DOHH2 (cell line): ENCODE results near the gene TSPAN11.

Experiments used
- H3F3A ChIP-seq: fragments of 200-600 bp; sonication (generic), shearing (Covaris generic); 2 replicates; pipeline ENCODE4 v1.6.0; 2016; ENCODE audit warnings: antibody characterized with exemption, mild to moderate bottlenecking; ENCODE audit not compliant: control insufficient read depth, insufficient read depth
- H3K27ac ChIP-seq: fragments of 200-600 bp; sonication (generic); 2 replicates; pipeline ENCODE4 v1.5.1; 2014; ENCODE audit warnings: low read depth, mild to moderate bottlenecking, low read length, moderate library complexity
- H3K27me3 ChIP-seq: fragments of 200-600 bp; sonication (generic); 2 replicates; pipeline ENCODE4 v1.6.1; 2014; ENCODE audit warnings: mild to moderate bottlenecking, low read length, mixed read lengths; ENCODE audit not compliant: control insufficient read depth
- H3K36me3 ChIP-seq: fragments of 200-600 bp; sonication (generic); 2 replicates; pipeline ENCODE4 v1.6.1; 2014; ENCODE audit warnings: mild to moderate bottlenecking, low read length, moderate library complexity, mixed read lengths; ENCODE audit not compliant: control insufficient read depth
- H3K4me1 ChIP-seq: fragments of 200-600 bp; sonication (generic); 2 replicates; pipeline ENCODE4 v1.6.1; 2014; ENCODE audit warnings: mild to moderate bottlenecking, low read length, mixed read lengths; ENCODE audit not compliant: control insufficient read depth
- H3K4me2 ChIP-seq: fragments of 200-600 bp; sonication (generic); 2 replicates; pipeline ENCODE4 v1.6.0; 2014; ENCODE audit warnings: mild to moderate bottlenecking, low read length, moderate library complexity
- H3K4me3 ChIP-seq: fragments of 200-600 bp; sonication (generic); 2 replicates; pipeline ENCODE4 v1.5.1; 2014; ENCODE audit warnings: mild to moderate bottlenecking, low read length, mixed read lengths
- H3K79me2 ChIP-seq: fragments of 200-600 bp; sonication (generic); 2 replicates; pipeline ENCODE4 v1.6.1; 2014; ENCODE audit warnings: mild to moderate bottlenecking, low read length, mixed read lengths; ENCODE audit not compliant: control insufficient read depth
- H3K9me2 ChIP-seq: fragments of 200-600 bp; sonication (generic); replicated peaks from 2 replicates; pipeline ENCODE4 v1.6.1; 2014; ENCODE audit warnings: mild to moderate bottlenecking, low read length, mixed read lengths; ENCODE audit not compliant: control insufficient read depth
- H3K9me3 ChIP-seq: fragments of 200-600 bp; sonication (generic); 2 replicates; pipeline ENCODE4 v1.6.1; 2014; ENCODE audit warnings: antibody characterized with exemption, low read length, mixed read lengths; ENCODE audit not compliant: control insufficient read depth, insufficient read depth
- H4K20me1 ChIP-seq: fragments of 200-600 bp; sonication (generic); 2 replicates; pipeline ENCODE4 v1.6.0; 2014; ENCODE audit warnings: low read depth, mild to moderate bottlenecking, antibody characterized with exemption, low read length, moderate library complexity; ENCODE audit not compliant: control insufficient read depth, insufficient read depth
- CTCF ChIP-seq: fragments of 200-600 bp; sonication (generic); IDR thresholded peaks from one replicate; pipeline ENCODE4 v1.5.1; 2014; ENCODE audit warnings: antibody characterized with exemption, mild to moderate bottlenecking, low read depth, low read length; ENCODE audit not compliant: poor library complexity, severe bottlenecking
- EZH2phosphoT487 ChIP-seq: fragments of 200-600 bp; sonication (generic); IDR thresholded peaks from 2 replicates; pipeline ENCODE4 v1.6.1; 2017; ENCODE audit warnings: borderline replicate concordance, mild to moderate bottlenecking, antibody characterized with exemption, low read length, moderate library complexity, mixed read lengths

Gene TSPAN11

GRCh38 chr12:31029468-31029867, 102.9 kb downstream of the TSPAN11 start:
- Histone ChIP-seq H4K20me1 (no peaks in the 10 kb centered on the region), H3K4me1 (peaks cover 18% of the 10 kb centered on the region), H3K4me2 (no peak overlapping the region), H3K36me3 (no peaks in the 10 kb centered on the region), H3K9me2 (no peaks in the 10 kb centered on the region), H3K79me2 (no peaks in the 10 kb centered on the region), H3K27me3 (no peaks in the 10 kb centered on the region), H3K27ac (no peak overlapping the region), H3K9me3 (no peaks in the 10 kb centered on the region), H3K4me3 (no peak overlapping the region), H3F3A (no peaks in the 10 kb centered on the region)
- TF ChIP-seq EZH2phosphoT487 (no peak), CTCF (no peak)

GRCh38 chr12:31029916-31030562, 103.5 kb downstream of the TSPAN11 start:
- Histone ChIP-seq H4K20me1 (no peaks in the 10 kb centered on the region), H3K4me3 (no peak overlapping the region), H3K27me3 (no peaks in the 10 kb centered on the region), H3K9me3 (no peaks in the 10 kb centered on the region), H3K4me2 (no peak overlapping the region), H3K9me2 (no peaks in the 10 kb centered on the region), H3F3A (no peaks in the 10 kb centered on the region), H3K4me1 (peaks cover 18% of the 10 kb centered on the region), H3K36me3 (no peaks in the 10 kb centered on the region), H3K27ac (no peak overlapping the region), H3K79me2 (no peaks in the 10 kb centered on the region)
- no peak for TF ChIP-seq EZH2phosphoT487
- TF ChIP-seq CTCF = no peak

- Histone ChIP-seq H3K27ac (no peak overlapping the region), H3K4me2 (no peak overlapping the region), H3K4me1 (peaks cover 18% of the 10 kb centered on the region)
These were observed 105.4 kb downstream of the TSPAN11 start for GRCh38 chr12:31031951-31032335.

More at GRCh38 chr12:31031951-31032335, 105.4 kb downstream of the TSPAN11 start:
- Histone ChIP-seq H3K79me2 (no peaks in the 10 kb centered on the region), H3K27me3 (no peaks in the 10 kb centered on the region), H3F3A (no peaks in the 10 kb centered on the region), H3K9me3 (no peaks in the 10 kb centered on the region), H4K20me1 (no peaks in the 10 kb centered on the region), H3K36me3 (no peaks in the 10 kb centered on the region), H3K4me3 (no peak overlapping the region), H3K9me2 (no peaks in the 10 kb centered on the region)
- no peak for TF ChIP-seq CTCF
- no peak for TF ChIP-seq EZH2phosphoT487
